Measurements from ENCODE around the gene BIRC7.
A peak's percentile ranks its signal among the peaks of the same experiment; 100 is the strongest.

The BIRC7 gene

DNA sequence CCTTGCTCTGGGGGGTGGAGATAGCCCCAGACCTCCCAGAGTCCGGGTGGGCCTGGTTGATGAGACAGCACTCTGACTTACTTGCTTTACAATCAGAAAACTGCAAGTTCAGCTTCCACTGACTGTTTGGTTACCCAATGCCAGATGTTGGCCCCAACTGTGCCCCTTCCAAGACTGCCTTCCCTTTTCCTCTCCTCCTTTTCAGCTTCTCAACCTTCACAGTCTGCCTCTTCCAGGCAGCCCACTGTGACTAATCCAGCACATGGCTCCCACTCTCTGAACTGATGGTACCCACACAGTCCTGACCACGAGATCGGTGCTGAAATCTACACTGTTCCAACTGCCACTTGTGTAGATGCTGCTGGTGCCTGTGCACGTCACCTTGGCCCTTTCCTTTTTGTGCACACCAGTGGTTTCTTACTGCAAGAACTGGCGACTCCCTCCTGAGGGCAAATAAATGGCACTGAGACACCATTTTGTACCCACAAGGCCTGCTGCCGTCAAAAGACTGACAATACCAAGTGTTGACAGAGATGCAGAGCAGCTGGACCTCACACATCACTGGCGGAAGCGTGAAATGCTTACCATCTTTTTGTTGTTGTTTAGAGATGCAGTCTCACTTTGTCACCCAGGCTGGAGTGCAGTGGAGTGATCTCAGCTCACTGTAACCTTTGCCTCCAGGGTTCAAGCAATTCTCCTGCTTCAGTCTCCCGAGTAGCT is 35.1 kb downstream of the BIRC7 start:
- TF ChIP-seq, protein P1, sequence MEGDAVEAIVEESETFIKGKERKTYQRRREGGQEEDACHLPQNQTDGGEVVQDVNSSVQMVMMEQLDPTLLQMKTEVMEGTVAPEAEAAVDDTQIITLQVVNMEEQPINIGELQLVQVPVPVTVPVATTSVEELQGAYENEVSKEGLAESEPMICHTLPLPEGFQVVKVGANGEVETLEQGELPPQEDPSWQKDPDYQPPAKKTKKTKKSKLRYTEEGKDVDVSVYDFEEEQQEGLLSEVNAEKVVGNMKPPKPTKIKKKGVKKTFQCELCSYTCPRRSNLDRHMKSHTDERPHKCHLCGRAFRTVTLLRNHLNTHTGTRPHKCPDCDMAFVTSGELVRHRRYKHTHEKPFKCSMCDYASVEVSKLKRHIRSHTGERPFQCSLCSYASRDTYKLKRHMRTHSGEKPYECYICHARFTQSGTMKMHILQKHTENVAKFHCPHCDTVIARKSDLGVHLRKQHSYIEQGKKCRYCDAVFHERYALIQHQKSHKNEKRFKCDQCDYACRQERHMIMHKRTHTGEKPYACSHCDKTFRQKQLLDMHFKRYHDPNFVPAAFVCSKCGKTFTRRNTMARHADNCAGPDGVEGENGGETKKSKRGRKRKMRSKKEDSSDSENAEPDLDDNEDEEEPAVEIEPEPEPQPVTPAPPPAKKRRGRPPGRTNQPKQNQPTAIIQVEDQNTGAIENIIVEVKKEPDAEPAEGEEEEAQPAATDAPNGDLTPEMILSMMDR (IDR thresholded peaks at IDR 0.05; ENCODE audit: low read depth, low read length, missing control alignments): no peak
- no peak for DNase-seq (ENCODE audit: low read depth)
- no peak overlapping the region for H3K4me3 ChIP-seq (ENCODE audit: low read depth, low read length)

DNA sequence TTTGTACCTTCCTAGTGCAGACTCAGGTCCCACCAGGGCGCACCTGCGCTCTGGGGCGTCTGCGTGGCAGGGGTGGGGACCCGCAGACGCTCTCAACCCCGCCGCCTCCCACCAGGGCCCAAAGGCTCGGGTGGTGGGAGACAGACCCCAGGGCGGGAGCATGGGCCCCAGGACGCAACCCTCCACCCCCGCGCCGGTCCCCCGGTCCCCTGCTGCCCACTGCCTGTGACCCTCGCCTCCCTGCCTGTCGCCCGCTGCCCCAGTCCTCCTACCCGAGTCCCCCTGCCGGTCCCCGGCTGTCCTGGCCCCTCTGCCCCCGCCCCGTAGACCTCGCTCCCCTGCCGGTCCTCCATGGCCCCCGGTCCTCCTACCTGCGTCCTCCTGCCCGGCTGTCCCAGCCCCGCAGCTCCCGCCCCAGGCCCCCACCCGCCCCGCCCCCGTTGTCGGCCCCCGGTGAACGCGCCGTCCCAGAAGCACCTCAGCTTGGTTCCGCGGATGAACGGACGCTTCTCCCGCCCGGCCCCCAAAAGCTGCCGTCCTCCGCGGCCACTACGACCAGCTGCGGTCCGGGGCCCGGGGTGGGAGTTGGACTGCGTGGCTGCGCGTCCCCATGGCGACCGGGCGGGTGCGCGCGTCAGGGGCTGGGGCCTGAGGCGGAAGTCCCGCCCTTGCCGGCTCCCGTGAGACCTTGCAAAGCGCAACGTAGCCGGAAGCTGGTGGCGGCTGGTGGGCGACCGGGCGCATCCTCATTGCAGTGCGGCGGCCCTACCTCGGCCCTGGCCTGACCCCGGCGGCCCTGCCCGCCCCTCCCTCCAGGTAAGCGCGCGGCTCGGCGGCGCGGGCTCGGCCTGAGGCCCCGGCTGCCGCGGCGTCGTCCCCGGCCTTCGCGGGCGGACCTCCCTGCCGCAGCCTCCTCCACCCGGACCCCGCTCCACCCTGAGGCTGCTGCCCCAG is 36.7 kb downstream of the BIRC7 start, which contains the start of gene ARFGAP1:
Gene ARFGAP1 (plus strand): TSS at position 709 of the 954 bp plus-strand sequence. CDS start 2,768 bp downstream, outside the sequence.
- TF ChIP-seq, protein P1 (IDR thresholded peaks at IDR 0.05; ENCODE audit: low read depth, low read length, missing control alignments): no peak
- peak; percentile 49 for DNase-seq (ENCODE audit: low read depth)
- H3K4me3 ChIP-seq (ENCODE audit: low read depth, low read length): peak within 1 kb of the TSS; percentile 81

DNA sequence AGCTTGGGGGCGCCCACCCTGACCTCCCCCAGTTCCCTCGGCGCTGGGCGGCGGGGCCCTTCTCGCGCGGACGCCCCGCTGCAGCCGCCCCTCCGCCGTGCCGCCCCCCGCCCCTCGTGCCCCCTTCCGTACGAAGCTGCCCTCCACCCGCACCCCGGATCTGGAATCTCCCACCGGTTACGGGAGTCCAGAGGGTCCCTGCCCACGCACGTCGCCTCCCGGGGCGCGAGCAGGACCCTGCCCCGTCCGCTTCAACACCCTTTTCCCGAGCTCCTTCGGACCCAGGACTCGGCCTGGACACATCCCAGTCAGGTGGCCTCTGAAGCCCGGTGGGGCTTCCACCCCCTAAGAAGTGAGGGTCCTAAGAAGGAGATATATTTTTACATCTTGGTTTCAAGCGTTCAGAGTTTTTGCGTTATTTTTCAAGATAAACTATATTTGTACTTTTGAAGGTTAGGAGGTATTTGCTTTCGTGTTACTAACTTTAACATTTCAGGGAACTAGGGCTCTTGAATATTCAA is 37.4 kb downstream of the BIRC7 start:
- peak overlapping the region; percentile 81 for H3K4me3 ChIP-seq (ENCODE audit: low read depth, low read length)
- no peak for DNase-seq (ENCODE audit: low read depth)
- TF ChIP-seq, protein P1 (IDR thresholded peaks at IDR 0.05; ENCODE audit: low read depth, low read length, missing control alignments): no peak

DNA sequence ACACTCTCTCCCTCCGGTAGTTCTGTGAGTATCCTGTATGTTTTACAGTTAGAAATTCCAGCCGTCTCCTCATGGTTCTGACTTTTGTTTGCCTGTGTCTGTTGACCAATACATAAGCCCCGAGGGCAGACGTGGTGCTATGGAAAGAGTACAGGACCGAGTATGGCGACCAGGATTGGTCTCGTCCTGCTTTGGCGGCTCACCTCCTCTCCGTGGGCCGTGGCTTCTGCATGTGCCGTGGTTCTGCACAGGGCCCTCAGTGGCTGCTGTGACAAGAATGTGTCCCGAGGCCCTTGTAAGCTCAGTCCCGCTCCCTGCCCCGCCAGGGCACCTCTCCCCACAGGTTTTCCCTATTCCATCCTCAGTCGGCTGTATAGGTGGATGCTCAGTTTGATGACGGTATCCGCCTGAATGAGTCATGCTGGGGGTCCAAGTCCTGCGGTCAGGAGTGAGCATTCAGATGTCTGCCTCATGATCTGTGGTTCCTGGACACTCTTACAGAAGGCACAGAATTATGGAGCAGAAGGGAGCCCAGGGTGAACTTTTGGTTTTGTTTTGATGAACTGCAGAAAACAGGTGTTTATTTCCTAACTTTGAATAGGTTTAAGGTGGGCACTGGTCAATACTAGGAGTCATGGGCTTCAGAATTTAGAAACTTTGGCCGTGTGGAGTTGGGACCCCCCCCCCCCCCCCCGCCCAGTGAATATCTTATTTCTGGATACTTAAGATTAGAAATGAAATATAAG is 38.1 kb downstream of the BIRC7 start:
- TF ChIP-seq, protein P1 (IDR thresholded peaks at IDR 0.05; ENCODE audit: low read depth, low read length, missing control alignments): no peak
- H3K4me3 ChIP-seq (ENCODE audit: low read depth, low read length): peak overlapping the region; percentile 81
- DNase-seq (ENCODE audit: low read depth): no peak

DNA sequence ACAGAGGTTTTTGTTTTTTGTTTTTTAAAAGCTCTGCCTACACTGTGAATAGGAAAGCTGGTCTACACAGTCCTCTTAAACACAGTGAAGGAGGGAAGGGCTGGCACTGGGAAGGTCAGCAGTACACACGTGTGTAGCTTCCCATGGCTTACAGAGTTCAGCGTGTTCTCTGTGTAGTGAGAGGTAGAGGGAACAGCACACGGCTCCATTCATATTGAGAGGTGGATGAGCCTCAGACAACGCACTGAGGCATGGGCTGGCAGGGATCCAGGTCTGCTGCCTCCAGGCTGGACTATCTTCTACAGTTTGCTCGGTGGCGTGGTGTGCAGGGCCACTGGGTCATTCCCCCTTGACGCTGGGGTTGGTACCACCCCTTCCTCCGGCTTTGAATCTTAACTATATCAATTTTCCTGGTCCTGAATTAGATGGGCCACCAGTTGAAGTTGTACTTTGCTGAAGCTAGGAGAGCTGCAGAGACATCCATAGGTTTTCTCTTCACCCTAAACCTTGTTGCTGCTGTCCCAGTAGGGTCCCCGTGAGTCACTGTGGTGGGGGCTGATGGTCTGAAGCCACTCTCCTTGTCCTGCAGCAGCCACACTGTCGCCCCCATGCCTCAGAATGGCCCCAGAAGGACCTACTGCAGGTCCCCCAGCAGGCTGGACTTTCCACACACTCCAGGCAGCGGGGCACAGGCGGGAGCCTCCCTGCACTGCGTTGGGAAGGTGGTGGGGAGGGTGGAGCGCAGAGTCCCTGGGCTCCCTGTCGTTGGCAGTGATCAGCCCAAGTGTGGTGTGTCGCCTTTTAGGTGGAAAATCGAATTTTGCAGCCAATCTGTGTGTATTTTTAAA is 38.9 kb downstream of the BIRC7 start:
- no peak overlapping the region; the same call in 1 of the 2 replicates for H3K4me3 ChIP-seq (ENCODE audit: low read depth, low read length)
- no peak for DNase-seq (ENCODE audit: low read depth)
- TF ChIP-seq, protein P1 (IDR thresholded peaks at IDR 0.05; ENCODE audit: low read depth, low read length, missing control alignments): no peak
